ENCODE data around the gene APP. TPM values are rescaled to one million over a fixed set of nuclear protein-coding genes. Genes with fewer than 3 reads are reported as not detected.

The APP gene
- polyA plus RNA-seq, 2 donors, result 28.6 to 81.7 TPM

- H3K4me1 ChIP-seq (ENCODE audit: control insufficient read depth in 2 of 2, insufficient read depth in 2 of 2, low read length in 1 of 2), result no peaks in the 10 kb centered on the region
- 69 to 74% methylated on average over 7 of the region's 7 CpGs for WGBS, 2 donors
- no peak overlapping the region for H3K27ac ChIP-seq (ENCODE audit: low read depth in 2 of 2, low read length in 1 of 2)
- no peaks in the 10 kb centered on the region for H3K36me3 ChIP-seq (ENCODE audit: control insufficient read depth in 2 of 2, insufficient read depth in 2 of 2, low read length in 1 of 2)
- H3K9me3 ChIP-seq (ENCODE audit: control insufficient read depth in 2 of 2, insufficient read depth in 1 of 2, low read depth in 1 of 2, low read length in 1 of 2), result no peaks in the 10 kb centered on the region
- no peak overlapping the region for H3K4me3 ChIP-seq (ENCODE audit: low read depth in 1 of 2, low read length in 2 of 2)
- H3K27me3 ChIP-seq (ENCODE audit: control insufficient read depth in 1 of 2, insufficient read depth in 2 of 2, low read length in 2 of 2), result no peaks in the 10 kb centered on the region
Observed at GRCh38 chr21:26047279-26047967, 123.1 kb downstream of the APP start.

DNA sequence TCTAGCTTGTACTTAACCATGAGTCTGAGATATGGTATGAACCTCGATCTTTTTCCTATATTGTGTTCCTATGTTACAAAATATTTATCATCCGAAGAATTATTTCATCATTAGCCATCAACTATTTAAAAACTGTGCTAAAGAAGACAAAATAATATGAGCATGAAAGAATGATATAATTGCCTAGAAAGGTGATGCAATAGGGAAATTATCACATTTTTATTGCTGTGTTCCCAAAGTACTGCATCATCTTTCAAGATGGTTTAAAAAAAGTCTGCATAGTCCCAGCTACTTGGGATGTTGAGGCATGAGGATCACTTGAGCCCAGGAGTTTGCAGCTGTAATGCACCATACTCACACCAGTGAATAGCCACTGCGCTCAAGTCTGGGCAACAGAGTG lies 126.7 kb downstream of the APP start:
- H3K4me3 ChIP-seq (ENCODE audit: low read depth in 1 of 2, low read length in 2 of 2), result no peak overlapping the region
- H3K36me3 ChIP-seq (ENCODE audit: control insufficient read depth in 2 of 2, insufficient read depth in 2 of 2, low read length in 1 of 2), result no peaks in the 10 kb centered on the region
- H3K27ac ChIP-seq (ENCODE audit: low read depth in 2 of 2, low read length in 1 of 2), result no peak overlapping the region
- no peaks in the 10 kb centered on the region for H3K4me1 ChIP-seq (ENCODE audit: control insufficient read depth in 2 of 2, insufficient read depth in 2 of 2, low read length in 1 of 2)
- 78 to 82% methylated on average over 3 of the region's 3 CpGs for WGBS, 2 donors
- H3K9me3 ChIP-seq (ENCODE audit: control insufficient read depth in 2 of 2, insufficient read depth in 1 of 2, low read depth in 1 of 2, low read length in 1 of 2), result no peaks in the 10 kb centered on the region
- H3K27me3 ChIP-seq (ENCODE audit: control insufficient read depth in 1 of 2, insufficient read depth in 2 of 2, low read length in 2 of 2), result no peaks in the 10 kb centered on the region

DNA sequence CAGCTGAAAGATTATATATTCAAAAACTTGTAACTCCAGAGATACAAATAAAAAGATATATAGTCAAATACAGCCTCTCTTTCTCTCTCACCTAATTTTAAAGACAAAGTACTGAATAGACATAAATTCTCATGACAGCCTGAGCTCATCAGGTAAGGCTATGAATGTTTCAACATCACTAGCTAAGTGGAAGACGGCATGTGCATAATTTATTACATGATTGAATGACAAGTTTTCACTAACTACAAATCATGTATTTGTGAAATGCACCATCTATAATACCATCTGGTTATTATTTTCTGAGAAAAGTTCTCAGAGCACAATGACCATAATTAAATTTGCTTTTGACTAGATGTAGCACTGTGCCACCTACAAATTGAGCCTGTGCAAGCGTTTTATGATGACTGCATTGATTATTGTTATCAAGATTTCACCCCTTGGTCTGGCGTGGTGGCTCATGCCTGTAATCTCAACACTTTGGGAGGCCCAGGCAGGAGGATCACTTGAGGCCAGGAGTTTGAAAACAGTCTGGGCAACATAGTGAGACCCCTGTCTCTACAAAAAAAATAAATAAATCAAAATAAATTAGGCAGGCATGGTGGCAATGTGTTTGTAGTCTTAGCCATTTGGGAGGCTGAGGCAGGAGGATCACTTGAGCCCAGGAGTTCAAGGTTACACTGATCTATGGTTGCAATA lies 128.2 kb downstream of the APP start:
- no peaks in the 10 kb centered on the region for H3K4me1 ChIP-seq (ENCODE audit: control insufficient read depth in 2 of 2, insufficient read depth in 2 of 2, low read length in 1 of 2)
- no peak overlapping the region for H3K27ac ChIP-seq (ENCODE audit: low read depth in 2 of 2, low read length in 1 of 2)
- no peaks in the 10 kb centered on the region for H3K36me3 ChIP-seq (ENCODE audit: control insufficient read depth in 2 of 2, insufficient read depth in 2 of 2, low read length in 1 of 2)
- no peaks in the 10 kb centered on the region for H3K27me3 ChIP-seq (ENCODE audit: control insufficient read depth in 1 of 2, insufficient read depth in 2 of 2, low read length in 2 of 2)
- 76 to 80% methylated on average over 3 of the region's 3 CpGs for WGBS, 2 donors
- no peak overlapping the region for H3K4me3 ChIP-seq (ENCODE audit: low read depth in 1 of 2, low read length in 2 of 2)
- no peaks in the 10 kb centered on the region for H3K9me3 ChIP-seq (ENCODE audit: control insufficient read depth in 2 of 2, insufficient read depth in 1 of 2, low read depth in 1 of 2, low read length in 1 of 2)

DNA sequence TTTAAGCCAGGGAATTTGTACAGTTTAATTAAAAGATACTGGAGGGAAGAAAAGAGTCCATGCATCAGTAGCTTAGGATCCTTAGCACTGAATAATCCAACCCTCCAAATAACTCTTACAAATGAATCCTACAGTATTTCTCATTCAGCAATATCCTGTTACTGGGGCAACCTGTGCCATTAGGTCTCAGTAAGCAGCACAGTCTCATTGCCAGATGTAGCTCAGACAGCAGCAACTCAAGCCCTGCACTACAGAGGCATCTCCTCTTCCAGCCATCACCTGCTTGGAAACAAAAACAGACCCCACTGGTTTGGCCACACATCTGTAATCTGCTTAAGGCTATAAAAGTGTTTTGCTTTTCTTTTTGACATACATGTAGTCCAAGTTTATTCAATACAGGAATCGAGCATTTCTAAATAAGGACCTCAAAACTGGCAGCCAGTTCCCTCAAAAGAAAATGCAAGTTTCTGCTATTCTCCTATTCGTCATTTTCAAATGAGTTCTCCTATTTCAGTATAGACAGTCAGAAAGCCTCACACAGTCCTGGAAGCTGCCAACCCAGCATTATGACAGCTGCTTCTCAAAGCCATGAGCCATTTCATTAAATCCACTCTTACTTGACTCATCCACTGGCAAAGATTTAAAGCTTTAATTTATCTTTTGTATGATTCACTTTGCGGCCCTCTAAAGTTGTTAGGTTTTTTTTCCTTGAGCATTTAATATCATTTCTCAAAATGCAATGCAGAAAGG lies 129.0 kb downstream of the APP start:
- Histone ChIP-seq H3K9me3 (ENCODE audit: control insufficient read depth in 2 of 2, insufficient read depth in 1 of 2, low read depth in 1 of 2, low read length in 1 of 2) (no peaks in the 10 kb centered on the region), H3K27ac (ENCODE audit: low read depth in 2 of 2, low read length in 1 of 2) (no peak overlapping the region), H3K36me3 (ENCODE audit: control insufficient read depth in 2 of 2, insufficient read depth in 2 of 2, low read length in 1 of 2) (no peaks in the 10 kb centered on the region), H3K27me3 (ENCODE audit: control insufficient read depth in 1 of 2, insufficient read depth in 2 of 2, low read length in 2 of 2) (no peaks in the 10 kb centered on the region), H3K4me1 (ENCODE audit: control insufficient read depth in 2 of 2, insufficient read depth in 2 of 2, low read length in 1 of 2) (no peaks in the 10 kb centered on the region), H3K4me3 (ENCODE audit: low read depth in 1 of 2, low read length in 2 of 2) (no peak overlapping the region)
- 33 to 58% methylated on average over 3 of the region's 3 CpGs for WGBS, 2 donors

DNA sequence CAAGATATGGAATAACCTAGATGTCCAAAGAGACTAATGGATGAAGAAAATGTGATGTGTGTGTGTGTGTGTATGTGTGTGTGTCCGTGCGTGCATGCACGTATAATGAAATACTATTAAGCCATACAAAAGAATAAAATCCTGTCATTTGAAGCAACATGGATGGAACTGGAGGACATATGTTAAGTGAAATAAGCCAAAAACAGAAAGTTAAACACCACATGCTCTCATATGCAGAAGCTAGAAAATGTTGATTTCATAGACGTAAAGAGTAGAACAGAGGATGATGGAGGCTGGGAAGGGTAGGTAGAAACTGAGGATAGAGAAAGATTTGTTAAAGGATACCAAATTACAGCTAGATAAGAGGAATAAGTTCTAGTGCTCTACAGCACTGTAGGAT lies 133.7 kb downstream of the APP start:
- Histone ChIP-seq H3K36me3 (ENCODE audit: control insufficient read depth in 2 of 2, insufficient read depth in 2 of 2, low read length in 1 of 2) (no peaks in the 10 kb centered on the region), H3K27me3 (ENCODE audit: control insufficient read depth in 1 of 2, insufficient read depth in 2 of 2, low read length in 2 of 2) (no peaks in the 10 kb centered on the region), H3K4me3 (ENCODE audit: low read depth in 1 of 2, low read length in 2 of 2) (no peak overlapping the region), H3K9me3 (ENCODE audit: control insufficient read depth in 2 of 2, insufficient read depth in 1 of 2, low read depth in 1 of 2, low read length in 1 of 2) (no peaks in the 10 kb centered on the region), H3K4me1 (ENCODE audit: control insufficient read depth in 2 of 2, insufficient read depth in 2 of 2, low read length in 1 of 2) (no peaks in the 10 kb centered on the region), H3K27ac (ENCODE audit: low read depth in 2 of 2, low read length in 1 of 2) (no peak overlapping the region)
- 96 to 99% methylated on average over 4 of the region's 4 CpGs for WGBS, 2 donors

DNA sequence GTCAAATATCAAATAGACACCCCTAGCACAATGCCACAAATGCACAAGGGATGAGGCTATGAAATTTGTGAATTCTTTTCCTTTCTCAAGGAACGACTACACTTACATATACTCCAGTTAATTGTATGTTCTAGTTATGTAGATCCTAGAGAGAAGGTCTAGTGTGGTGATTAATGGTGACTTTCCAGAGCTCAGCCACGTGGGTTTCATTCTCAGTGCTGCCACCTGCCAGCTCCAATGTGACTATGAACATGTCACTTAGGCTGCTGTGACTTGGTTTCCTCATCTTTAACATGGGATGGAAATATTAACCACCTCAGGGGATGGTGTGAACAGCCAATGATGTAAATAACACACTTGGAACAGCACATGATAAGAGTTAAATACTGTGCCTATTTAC lies 138.3 kb downstream of the APP start:
- whole genome bisulfite sequencing, 2 donors, result 64 to 68% methylated on average over 2 of the region's 2 CpGs
- Histone ChIP-seq H3K27ac (ENCODE audit: low read depth in 2 of 2, low read length in 1 of 2) (no peak overlapping the region), H3K27me3 (ENCODE audit: control insufficient read depth in 1 of 2, insufficient read depth in 2 of 2, low read length in 2 of 2) (no peaks in the 10 kb centered on the region), H3K4me1 (ENCODE audit: control insufficient read depth in 2 of 2, insufficient read depth in 2 of 2, low read length in 1 of 2) (peaks cover 0 to 3% of the 10 kb centered on the region in 2 donors), H3K36me3 (ENCODE audit: control insufficient read depth in 2 of 2, insufficient read depth in 2 of 2, low read length in 1 of 2) (no peaks in the 10 kb centered on the region), H3K4me3 (ENCODE audit: low read depth in 1 of 2, low read length in 2 of 2) (no peak overlapping the region), H3K9me3 (ENCODE audit: control insufficient read depth in 2 of 2, insufficient read depth in 1 of 2, low read depth in 1 of 2, low read length in 1 of 2) (no peaks in the 10 kb centered on the region)

GRCh38 chr21:26028183-26028582 lies 142.4 kb downstream of the APP start:
- 94% methylated on average over 4 of the region's 4 CpGs for WGBS, 2 donors
- Histone ChIP-seq H3K9me3 (ENCODE audit: control insufficient read depth in 2 of 2, insufficient read depth in 1 of 2, low read depth in 1 of 2, low read length in 1 of 2) (no peaks in the 10 kb centered on the region), H3K27ac (ENCODE audit: low read depth in 2 of 2, low read length in 1 of 2) (no peak overlapping the region), H3K4me3 (ENCODE audit: low read depth in 1 of 2, low read length in 2 of 2) (no peak overlapping the region), H3K27me3 (ENCODE audit: control insufficient read depth in 1 of 2, insufficient read depth in 2 of 2, low read length in 2 of 2) (no peaks in the 10 kb centered on the region), H3K36me3 (ENCODE audit: control insufficient read depth in 2 of 2, insufficient read depth in 2 of 2, low read length in 1 of 2) (no peaks in the 10 kb centered on the region), H3K4me1 (ENCODE audit: control insufficient read depth in 2 of 2, insufficient read depth in 2 of 2, low read length in 1 of 2) (peaks cover 0 to 3% of the 10 kb centered on the region in 2 donors)

DNA sequence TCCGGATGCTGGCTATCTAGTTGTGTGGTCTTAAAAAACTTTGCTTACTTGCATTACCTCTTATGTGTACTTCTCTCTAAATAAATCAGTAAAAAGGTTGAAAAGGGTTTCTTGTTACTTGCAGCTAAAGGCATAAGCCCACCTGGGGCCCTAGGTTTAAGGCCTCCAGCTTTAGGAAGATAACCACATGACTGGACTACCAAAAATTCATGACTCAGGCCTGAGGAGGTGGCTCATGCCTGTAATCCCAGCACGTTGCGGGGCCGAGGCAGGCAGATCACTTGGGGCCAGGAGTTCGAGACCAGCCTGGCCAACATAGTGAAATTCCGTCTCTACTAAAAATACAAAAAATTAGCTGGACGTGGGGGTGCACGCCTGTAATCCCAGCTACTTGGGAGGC lies 142.9 kb downstream of the APP start:
- H3K4me3 ChIP-seq (ENCODE audit: low read depth in 1 of 2, low read length in 2 of 2), result no peak overlapping the region
- peaks cover 0 to 3% of the 10 kb centered on the region in 2 donors for H3K4me1 ChIP-seq (ENCODE audit: control insufficient read depth in 2 of 2, insufficient read depth in 2 of 2, low read length in 1 of 2)
- no peaks in the 10 kb centered on the region for H3K9me3 ChIP-seq (ENCODE audit: control insufficient read depth in 2 of 2, insufficient read depth in 1 of 2, low read depth in 1 of 2, low read length in 1 of 2)
- WGBS, 2 donors, result 95% methylated on average over 8 of the region's 8 CpGs
- H3K27me3 ChIP-seq (ENCODE audit: control insufficient read depth in 1 of 2, insufficient read depth in 2 of 2, low read length in 2 of 2), result no peaks in the 10 kb centered on the region
- no peaks in the 10 kb centered on the region for H3K36me3 ChIP-seq (ENCODE audit: control insufficient read depth in 2 of 2, insufficient read depth in 2 of 2, low read length in 1 of 2)
- H3K27ac ChIP-seq (ENCODE audit: low read depth in 2 of 2, low read length in 1 of 2), result no peak overlapping the region

GRCh38 chr21:26025536-26026512 lies 144.7 kb downstream of the APP start:
- H3K4me3 ChIP-seq (ENCODE audit: low read depth in 1 of 2, low read length in 2 of 2), result no peak overlapping the region
- no peaks in the 10 kb centered on the region for H3K4me1 ChIP-seq (ENCODE audit: control insufficient read depth in 2 of 2, insufficient read depth in 2 of 2, low read length in 1 of 2)
- no peaks in the 10 kb centered on the region for H3K9me3 ChIP-seq (ENCODE audit: control insufficient read depth in 2 of 2, insufficient read depth in 1 of 2, low read depth in 1 of 2, low read length in 1 of 2)
- 60 to 70% methylated on average over 9 of the region's 9 CpGs for WGBS, 2 donors
- H3K27me3 ChIP-seq (ENCODE audit: control insufficient read depth in 1 of 2, insufficient read depth in 2 of 2, low read length in 2 of 2), result no peaks in the 10 kb centered on the region
- H3K36me3 ChIP-seq (ENCODE audit: control insufficient read depth in 2 of 2, insufficient read depth in 2 of 2, low read length in 1 of 2), result no peaks in the 10 kb centered on the region
- no peak overlapping the region for H3K27ac ChIP-seq (ENCODE audit: low read depth in 2 of 2, low read length in 1 of 2)

Data from esophagus (tissue), 2 donors.